MCF 10A (cell line): ENCODE measurements around the gene COL6A3. TPM values are rescaled to one million over a fixed set of nuclear protein-coding genes. Genes with fewer than 3 reads are reported as not detected.
A peak's percentile ranks its signal among the peaks of the same experiment; 100 is the strongest.

ENCODE experiments used
- BruUV-seq: library from RNA; stranded (reverse); fragments of 400-500 nt; replicated peaks from 2 replicates; lab custom pipeline; 2021; lab: Mats Ljungman, UMichigan
- CTCF ChIA-PET: fragments of 300-600 bp; sonication (Branson Sonifier 250); formaldehyde crosslinking; extraction: SDS; loops from one replicate; lab custom pipeline; 2021; ENCODE audit warnings: antibody characterized with exemption, inconsistent platforms; lab: Yijun Ruan, JAX
- POLR2A ChIA-PET: fragments of 300-600, 350-650 bp; sonication (Branson Sonifier 250); formaldehyde crosslinking; extraction: SDS; loops from one replicate; lab custom pipeline; 2020; ENCODE audit warnings: antibody characterized with exemption, inconsistent platforms; lab: Yijun Ruan, JAX
- DNase-seq: peaks from one replicate; pipeline ENCODE4 v3.0.0-alpha.2; 2018; ENCODE audit not compliant: unreplicated experiment
- H3K27ac Mint-ChIP-seq: one replicate; pipeline ENCODE4 v1.8.0; 2022; ENCODE audit warnings: mild to moderate bottlenecking, low read depth, mixed read lengths; ENCODE audit not compliant: unreplicated experiment
- H3K27me3 Mint-ChIP-seq: one replicate; pipeline ENCODE4 v1.8.0; 2022; ENCODE audit warnings: mixed read lengths; ENCODE audit not compliant: insufficient read depth, unreplicated experiment
- H3K36me3 Mint-ChIP-seq: one replicate; pipeline ENCODE4 v1.8.0; 2022; ENCODE audit warnings: mild to moderate bottlenecking, moderate library complexity, mixed read lengths; ENCODE audit not compliant: insufficient read depth, unreplicated experiment
- H3K4me1 Mint-ChIP-seq: one replicate; pipeline ENCODE4 v1.8.0; 2022; ENCODE audit warnings: mixed read lengths; ENCODE audit not compliant: insufficient read depth, unreplicated experiment
- H3K4me3 Mint-ChIP-seq: one replicate; pipeline ENCODE4 v1.8.0; 2022; ENCODE audit warnings: mild to moderate bottlenecking, moderate library complexity, mixed read lengths; ENCODE audit not compliant: unreplicated experiment
- H3K9me3 Mint-ChIP-seq: one replicate; pipeline ENCODE4 v1.8.0; 2022; ENCODE audit warnings: mixed read lengths; ENCODE audit not compliant: unreplicated experiment
- CTCF ChIP-seq: fragments of 200-600 bp; IDR thresholded peaks from one replicate; pipeline ENCODE4 v1.8.0; 2022; ENCODE audit warnings: antibody characterized with exemption, mild to moderate bottlenecking; ENCODE audit not compliant: unreplicated experiment
- intact Hi-C: fragments of 100-400 bp; cut with micrococcal nuclease; formaldehyde crosslinking; loops from 2 replicates; pipeline ENCODE4 v1.14.1; 2022
- total RNA-seq: library from RNA; stranded (reverse); gene quantifications from 2 replicates; pipeline ENCODE4 v1.2.3, GENCODE V29; 2022

COL6A3 gene
- total RNA-seq, 1 experiment from 2014 or later: 0.19 TPM

GRCh38 chr2:237283131-237283928 lies 130.6 kb downstream of the COL6A3 start:
- no peaks in the 10 kb centered on the region for H3K27me3 Mint-ChIP-seq
- H3K4me1 Mint-ChIP-seq: peaks cover 22% of the 10 kb centered on the region
- H3K9me3 Mint-ChIP-seq: peaks cover under 1% of the 10 kb centered on the region
- intact Hi-C loops: loop anchor here (2.0 kb wide), 1 partner anchor 21 kb away; no protein-coding TSS in a partner anchor
- no TSS peak for BruUV-seq
- no peak overlapping the region for H3K4me3 Mint-ChIP-seq
- DNase-seq: no peak
- TF ChIP-seq CTCF: no peak
- no peaks in the 10 kb centered on the region for H3K36me3 Mint-ChIP-seq
- no peak overlapping the region for H3K27ac Mint-ChIP-seq
- ChIA-PET POLR2A (interaction anchor here (0.5 to 0.7 kb wide), 3 partner anchors 8 to 144 kb away, joined by 3 to 4 read pairs (median 3); no protein-coding TSS in a partner anchor), CTCF (interaction anchor here (1.3 kb wide), 1 partner anchor 11 kb away, joined by 4 read pairs; no protein-coding TSS in a partner anchor)

GRCh38 chr2:237282568-237283128 lies 131.3 kb downstream of the COL6A3 start:
- no peak for DNase-seq
- intact Hi-C loops: loop anchor here (2.0 kb wide), 1 partner anchor 20 kb away; no protein-coding TSS in a partner anchor
- H3K4me1 Mint-ChIP-seq: peaks cover 22% of the 10 kb centered on the region
- no peaks in the 10 kb centered on the region for H3K9me3 Mint-ChIP-seq
- no peaks in the 10 kb centered on the region for H3K27me3 Mint-ChIP-seq
- no peak for TF ChIP-seq CTCF
- POLR2A ChIA-PET: interaction anchor here (0.6 to 3.7 kb wide), 3 partner anchors 8 to 132 kb away, joined by 3 to 17 read pairs (median 4); no protein-coding TSS in a partner anchor
- H3K27ac Mint-ChIP-seq: no peak overlapping the region
- no TSS peak for BruUV-seq
- H3K4me3 Mint-ChIP-seq: no peak overlapping the region
- CTCF ChIA-PET: no interaction called here
- no peaks in the 10 kb centered on the region for H3K36me3 Mint-ChIP-seq

- no peak overlapping the region for H3K4me3 Mint-ChIP-seq
- POLR2A ChIA-PET: interaction anchor here (0.7 to 3.7 kb wide), 3 partner anchors 9 to 25 kb away, joined by 3 to 17 read pairs (median 3); no protein-coding TSS in a partner anchor
- no peak overlapping the region for H3K27ac Mint-ChIP-seq
- TF ChIP-seq CTCF: no peak
- no peaks in the 10 kb centered on the region for H3K9me3 Mint-ChIP-seq
- no peaks in the 10 kb centered on the region for H3K36me3 Mint-ChIP-seq
- H3K27me3 Mint-ChIP-seq: no peaks in the 10 kb centered on the region
- no TSS peak for BruUV-seq
- intact Hi-C loops: loop anchor here (2.0 kb wide), 1 partner anchor 19 kb away; no protein-coding TSS in a partner anchor
- peaks cover 22% of the 10 kb centered on the region for H3K4me1 Mint-ChIP-seq
- DNase-seq: peak; percentile 91
- CTCF ChIA-PET: no interaction called here
Observed at GRCh38 chr2:237281836-237282306, 132.1 kb downstream of the COL6A3 start.

GRCh38 chr2:237280939-237281338 lies 133.0 kb downstream of the COL6A3 start:
- H3K4me1 Mint-ChIP-seq: peaks cover 22% of the 10 kb centered on the region
- no peaks in the 10 kb centered on the region for H3K36me3 Mint-ChIP-seq
- no peak overlapping the region for H3K4me3 Mint-ChIP-seq
- DNase-seq: no peak
- H3K9me3 Mint-ChIP-seq: no peaks in the 10 kb centered on the region
- TF ChIP-seq CTCF: no peak
- POLR2A ChIA-PET: interaction anchor here (0.7 to 3.7 kb wide), 4 partner anchors 10 to 24 kb away, joined by 3 to 17 read pairs (median 3); no protein-coding TSS in a partner anchor
- no peaks in the 10 kb centered on the region for H3K27me3 Mint-ChIP-seq
- no TSS peak for BruUV-seq
- H3K27ac Mint-ChIP-seq: no peak overlapping the region
- intact Hi-C loops: no loop called here
- CTCF ChIA-PET: interaction anchor here (0.5 to 0.7 kb wide), 3 partner anchors 14 to 107 kb away, joined by 3 read pairs; no protein-coding TSS in a partner anchor
